ENCODE results near the gene GALNTL6.
"Not testable (repeated sequence)": the region's sequence is repeated elsewhere in the genome, so short reads cannot be mapped to it uniquely, and the experiment has no call there.

Gene GALNTL6

DNA sequence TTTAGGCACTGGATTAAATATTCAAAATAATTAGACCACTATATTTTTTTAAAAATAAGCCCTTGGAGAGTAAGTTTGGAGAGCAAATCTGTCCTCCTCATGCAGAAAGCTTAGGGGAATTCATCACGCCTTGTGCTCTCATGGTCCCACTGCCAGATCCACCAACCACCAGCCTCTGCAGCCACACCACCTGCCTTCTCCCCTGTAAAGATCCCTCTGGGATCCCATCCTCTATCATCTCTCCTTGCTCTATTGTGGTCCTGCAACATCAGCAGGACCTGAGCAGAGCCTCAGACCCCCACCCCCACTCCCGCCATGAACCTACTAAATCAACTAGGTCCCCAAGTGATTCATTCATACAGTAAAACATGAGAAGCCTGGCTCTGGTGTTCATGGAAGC, 872.8 kb downstream of the GALNTL6 start:
- no peak for DNase-seq

DNA sequence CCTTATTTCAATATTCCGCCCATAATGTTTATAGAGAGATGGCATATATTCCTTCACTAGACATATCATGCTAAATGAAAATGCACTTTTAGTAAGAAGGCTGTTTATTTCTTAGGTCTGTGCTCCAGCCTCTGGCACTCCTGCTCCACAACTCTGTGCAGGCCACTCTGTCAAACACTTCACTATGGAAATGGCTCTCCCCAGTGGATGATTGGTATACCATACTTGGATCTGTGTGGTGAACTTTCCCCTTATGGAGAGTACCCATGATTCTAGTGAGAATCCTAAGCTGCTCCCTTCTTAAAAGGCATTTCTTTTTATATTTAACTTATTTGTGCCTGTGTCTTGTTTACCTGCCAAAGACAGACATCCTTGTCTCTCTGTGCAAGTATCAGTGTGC, 875.3 kb downstream of the GALNTL6 start:
- DNase-seq = peak in 1 of 3 experiments; percentile 35

DNA sequence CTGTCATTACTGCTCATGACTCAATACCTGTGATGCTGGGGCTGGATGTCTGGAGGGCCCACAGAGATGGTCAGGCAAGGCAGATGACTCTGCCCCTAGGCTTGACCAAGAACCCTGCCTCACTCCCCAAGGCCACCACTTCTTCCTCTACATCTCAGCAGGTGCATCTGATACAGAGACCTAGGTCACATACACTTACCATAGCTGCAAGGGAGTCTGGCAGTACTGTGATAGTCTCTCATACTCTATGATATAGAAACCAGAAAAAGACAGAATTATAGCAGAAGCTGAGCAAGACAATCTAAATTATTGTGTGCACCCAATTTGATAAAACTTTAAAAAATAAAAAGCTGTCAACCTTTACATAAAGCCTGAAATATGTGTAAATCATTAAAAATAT, 878.3 kb downstream of the GALNTL6 start:
- DNase-seq = no peak

DNA sequence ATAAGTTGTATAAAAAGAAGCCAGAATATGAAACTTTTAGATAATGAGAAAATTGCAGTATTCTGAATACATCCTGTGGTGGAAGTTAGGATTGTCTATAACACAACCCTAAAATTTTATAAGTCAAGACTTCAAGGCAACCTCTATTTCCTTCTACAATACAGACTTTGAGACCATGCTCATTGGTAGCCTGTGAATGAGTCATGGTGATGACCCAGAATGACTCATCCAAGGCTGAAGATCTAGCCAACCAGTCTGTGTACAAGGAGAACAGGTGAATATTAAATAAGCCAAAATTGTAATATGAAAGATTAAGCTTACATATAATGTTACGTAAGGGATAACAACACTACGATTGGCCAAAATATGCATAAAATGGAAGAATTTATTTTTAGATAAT, 879.5 kb downstream of the GALNTL6 start:
- DNase-seq = no peak

DNA sequence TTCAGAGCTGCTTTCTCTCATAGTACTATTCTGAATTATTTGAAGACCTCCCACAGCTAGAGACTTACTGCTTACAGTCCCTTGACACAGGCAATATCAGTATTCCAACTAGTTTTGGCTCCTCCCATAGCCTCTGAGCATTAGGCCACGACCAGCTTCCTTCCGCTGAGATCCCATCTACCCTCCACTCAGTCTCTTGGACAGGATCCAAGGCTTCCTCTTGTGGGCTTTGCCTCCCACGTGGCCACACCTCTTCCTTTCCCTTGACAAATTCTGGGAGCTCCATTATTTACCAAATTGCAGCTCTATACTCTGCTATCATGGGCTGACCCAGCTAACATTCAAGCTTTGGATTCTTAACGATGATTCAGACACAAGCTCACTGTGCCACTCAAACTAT, 885.1 kb downstream of the GALNTL6 start:
- DNase-seq = no peak

DNA sequence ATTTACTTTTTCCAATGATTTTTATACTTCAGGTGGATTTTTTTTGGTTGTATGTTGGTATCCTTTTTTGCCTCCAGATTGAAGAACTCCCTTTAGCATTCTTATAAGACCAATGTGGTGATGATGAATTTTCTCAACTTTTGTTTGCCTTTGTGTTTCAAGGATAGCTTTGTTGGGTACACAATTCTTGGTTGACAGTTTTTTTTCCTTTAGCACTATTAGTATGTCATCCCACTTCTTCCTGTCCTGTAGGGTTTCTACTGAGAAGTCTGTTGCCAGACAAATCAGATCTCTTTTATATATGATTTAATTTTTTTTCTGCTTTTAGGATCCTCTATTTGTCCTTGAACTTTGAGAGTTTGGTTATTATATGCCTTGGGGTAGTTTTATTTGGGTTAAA, 892.4 kb downstream of the GALNTL6 start:
- no peak for DNase-seq

DNA sequence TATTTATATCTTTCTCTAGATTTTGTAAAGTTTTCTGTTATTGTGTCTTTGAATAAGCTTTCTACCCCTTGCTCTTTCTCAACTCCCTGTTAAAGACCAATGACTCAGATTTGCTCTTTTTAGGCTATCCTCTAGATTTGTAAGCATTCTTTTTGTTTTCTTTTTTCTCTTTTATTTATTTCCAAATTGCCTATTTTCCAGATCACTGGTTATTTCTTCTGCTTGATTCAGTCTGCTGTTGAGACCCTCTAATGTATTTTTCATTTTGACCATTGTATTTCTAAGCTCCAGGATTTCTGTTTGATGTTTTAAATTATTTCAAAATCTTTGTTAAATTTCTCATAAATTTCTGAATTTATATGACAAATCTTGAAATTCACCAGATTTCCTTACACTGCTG, 892.8 kb downstream of the GALNTL6 start:
- DNase-seq = no peak

DNA sequence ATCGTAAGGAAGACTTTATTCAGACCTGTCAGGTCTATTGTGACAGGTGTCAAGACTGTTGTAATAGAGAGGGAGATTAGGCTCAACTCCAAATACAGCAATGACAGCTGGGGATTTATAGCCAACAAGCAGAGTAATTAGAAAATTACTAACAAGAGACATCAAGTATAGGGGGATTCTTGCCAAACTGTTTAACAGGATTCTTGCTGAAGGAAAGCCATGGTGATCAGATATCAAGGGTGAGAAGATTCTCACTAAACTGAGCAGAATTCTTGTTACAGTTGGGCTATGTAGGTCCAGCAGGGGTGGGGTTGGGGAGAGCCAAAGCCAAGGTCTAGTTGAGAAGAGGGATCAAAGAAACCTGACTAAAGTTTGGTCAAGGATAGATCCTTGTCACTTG, 894.4 kb downstream of the GALNTL6 start:
- DNase-seq = peak in 2 of 3 experiments; percentile 63 to 91

DNA sequence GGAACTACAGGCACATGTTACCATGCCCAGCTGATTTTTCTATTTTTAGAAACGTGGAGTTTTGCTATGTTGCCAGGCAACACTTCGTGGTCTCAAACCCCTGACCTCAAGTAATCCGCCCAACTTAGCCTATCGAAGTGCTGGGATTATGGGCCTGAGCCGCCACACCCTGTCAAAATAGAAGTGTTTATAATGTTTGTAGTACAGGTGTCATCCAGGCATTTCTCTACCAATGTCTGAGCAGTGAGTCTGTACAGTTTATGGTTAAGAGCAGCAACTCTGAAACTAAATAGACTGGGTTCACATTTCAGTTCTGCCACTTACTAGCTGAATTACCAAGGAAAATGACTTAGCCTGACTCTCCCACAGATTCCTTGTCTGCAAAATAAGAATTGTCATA, 895.0 kb downstream of the GALNTL6 start:
- peak in 2 of 3 experiments; percentile 1 to 42 for DNase-seq

DNA sequence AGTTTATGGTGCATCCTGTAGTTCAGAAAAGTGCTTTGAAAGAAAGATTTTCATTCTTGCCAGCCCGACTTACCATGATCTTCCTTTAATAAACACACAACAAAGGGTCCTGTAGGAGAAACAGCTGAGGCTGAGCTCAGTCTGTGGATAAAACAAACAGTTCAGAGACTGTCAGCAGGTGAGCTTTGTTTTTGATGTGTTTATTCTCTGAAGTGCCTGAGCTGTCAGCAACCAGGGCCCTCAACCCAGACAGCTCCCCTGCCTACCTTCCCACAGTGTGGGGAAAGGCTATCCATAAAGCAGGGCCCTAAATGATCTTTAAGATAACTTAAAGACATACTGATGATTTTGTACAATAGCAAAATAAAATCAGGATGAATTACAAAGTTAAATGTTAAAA, 896.2 kb downstream of the GALNTL6 start:
- peak; percentile 5 to 93 (median 75) for DNase-seq

DNA sequence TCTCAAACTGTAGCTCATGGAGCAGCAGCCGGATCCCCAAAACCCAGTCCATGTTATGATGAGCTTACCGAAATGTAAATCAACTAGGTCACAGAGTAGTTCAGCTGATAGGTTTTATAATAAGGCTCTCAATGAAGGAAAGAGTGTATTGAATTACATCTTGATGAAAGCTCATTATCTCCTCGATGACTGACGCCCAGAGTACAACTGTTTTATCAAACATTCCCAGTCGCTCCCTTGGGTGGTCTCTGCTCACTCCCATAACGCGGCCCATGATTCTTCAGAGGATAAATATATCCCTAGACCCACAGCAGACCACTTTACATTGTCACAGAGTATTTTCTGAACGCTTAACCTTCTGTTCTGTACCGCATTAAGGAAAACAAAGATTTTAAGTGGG, 903.1 kb downstream of the GALNTL6 start:
- peak in 1 of 3 experiments; percentile 56 for DNase-seq

DNA sequence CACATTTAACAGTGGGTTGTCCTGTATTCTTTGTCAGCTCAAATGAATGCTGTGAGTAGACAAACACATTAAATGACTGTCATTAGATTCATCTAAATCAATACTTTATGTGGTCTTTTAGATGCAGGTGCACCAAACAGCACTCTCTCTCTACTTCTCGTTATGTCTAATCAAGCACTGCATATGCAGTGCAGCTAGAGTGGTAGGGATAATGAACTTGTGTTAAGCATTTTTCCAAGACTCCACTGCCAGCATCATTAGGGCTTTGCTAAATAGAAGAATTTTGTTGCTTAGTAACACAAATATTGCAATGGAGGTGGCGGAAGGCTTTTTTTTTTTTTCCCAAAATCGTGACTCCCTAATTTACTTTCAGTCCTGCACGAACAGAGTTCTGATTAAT, 908.5 kb downstream of the GALNTL6 start:
- peak; percentile 1 to 91 (median 56) for DNase-seq

DNA sequence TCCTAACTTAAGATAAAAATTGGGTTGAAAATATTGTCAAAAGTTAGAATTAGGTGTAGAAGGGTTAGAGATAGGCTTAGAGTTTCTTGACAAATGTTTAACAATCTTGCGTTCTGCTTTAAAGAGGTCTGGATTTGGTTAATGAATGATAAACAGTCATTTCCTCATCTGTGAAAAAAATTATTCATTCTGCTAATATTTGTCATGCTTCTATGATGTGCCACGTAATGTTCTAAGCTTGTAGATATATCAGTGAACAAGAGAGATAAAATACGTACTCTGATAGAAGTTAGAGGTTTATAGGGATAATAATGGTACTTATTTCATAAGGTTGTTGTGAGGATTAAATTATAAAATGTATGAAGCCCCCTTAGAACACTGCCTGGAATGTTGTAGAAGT, 912.4 kb downstream of the GALNTL6 start:
- DNase-seq = no peak

DNA sequence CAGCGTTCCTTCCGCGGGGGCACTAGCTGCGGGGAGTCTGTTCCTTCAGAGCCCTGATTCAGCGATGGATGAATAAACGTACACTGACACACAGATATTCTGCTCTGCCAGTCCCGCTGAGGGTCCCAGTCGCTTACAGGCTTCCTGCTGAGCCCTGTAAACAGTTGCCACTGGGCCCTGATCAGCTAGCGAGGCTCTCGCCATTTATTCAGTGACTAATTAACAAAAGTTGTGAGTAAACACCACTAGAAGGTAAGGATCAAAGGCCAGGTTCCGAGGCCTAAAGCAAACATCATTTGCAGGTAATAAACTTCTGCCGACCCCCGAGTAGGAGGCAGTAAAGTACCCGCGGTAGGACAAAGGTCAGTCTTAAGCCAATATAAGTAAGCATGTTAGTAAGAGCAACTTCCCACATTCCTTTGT, 912.8 kb downstream of the GALNTL6 start:
- DNase-seq = peak in 1 of 3 experiments; percentile 11

DNA sequence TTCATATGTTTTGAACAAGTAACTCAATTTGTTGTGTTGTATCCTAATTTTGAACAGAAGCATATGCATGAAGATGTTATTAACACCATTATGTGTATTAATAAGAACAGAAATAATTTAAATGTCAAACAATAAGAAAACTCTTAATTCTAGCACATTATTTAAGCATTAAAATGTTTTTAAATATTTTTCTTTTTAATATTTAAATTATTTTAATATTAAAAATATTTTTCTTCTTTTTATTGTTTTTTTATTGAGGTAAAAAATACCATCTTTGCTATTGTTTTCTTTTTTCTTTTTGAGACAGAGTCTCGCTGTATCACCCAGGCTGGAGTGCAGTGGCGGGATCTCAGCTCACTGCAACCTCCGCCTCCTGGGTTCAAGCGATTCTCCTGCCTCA, 914.4 kb downstream of the GALNTL6 start:
- no peak for DNase-seq

DNA sequence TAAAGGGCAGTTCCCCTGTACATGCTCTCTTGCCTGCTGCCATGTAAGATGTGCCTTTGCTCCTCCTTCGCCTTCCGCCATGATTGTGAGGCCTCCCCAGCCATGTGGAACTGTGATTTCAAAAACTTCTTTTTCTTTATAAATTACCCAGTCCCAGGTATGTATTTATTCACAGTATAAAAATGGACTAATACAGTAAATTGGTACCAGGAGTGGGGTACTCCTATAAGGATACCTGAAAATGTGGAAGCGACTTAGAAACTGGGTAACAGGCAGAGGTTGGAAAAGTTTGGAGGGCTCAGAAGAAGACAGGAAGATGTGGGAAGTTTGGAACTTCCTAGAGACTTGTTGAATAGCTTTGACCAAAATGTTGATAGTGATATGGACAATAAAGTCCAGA, 920.4 kb downstream of the GALNTL6 start:
- not testable (repeated sequence) for DNase-seq

DNA sequence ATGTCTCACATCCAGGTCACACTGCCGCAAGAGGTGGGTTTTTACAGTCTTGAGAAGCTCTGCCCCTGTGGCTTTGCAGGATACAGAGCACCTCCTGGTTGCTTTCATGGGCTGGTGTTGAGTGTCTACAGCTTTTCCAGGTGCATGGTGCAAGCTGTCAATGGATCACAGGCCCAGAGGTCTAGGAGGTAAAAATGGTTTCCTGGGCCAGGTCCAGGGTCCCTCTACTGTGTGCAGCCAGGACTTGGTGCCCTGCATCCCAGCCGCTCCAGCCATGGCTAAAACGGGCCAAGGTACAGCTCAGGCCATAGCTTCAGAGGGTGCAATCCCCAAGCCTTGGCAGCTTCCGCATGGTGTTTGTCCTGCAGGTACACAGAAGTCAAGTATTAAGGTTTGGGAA, 921.4 kb downstream of the GALNTL6 start:
- no peak for DNase-seq

DNA sequence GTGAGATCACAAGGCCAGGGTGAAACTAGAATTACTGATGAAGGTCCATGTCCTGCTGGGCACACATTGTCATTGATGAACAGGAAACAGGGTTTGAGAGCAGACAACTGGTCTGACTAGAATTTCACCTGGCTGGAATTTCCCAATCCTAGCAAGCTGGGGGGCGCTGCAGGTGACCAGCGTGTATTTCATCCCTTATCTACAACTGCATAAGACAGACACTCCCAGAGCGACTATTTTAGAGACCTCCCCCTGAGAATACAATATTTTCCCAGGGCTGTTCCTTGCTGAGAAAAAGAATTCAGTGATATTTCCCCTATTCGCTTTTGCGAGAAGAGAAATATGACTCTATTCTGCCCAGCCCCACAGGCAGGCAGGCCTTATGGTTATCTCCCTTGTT, 922.8 kb downstream of the GALNTL6 start:
- no peak for DNase-seq

DNA sequence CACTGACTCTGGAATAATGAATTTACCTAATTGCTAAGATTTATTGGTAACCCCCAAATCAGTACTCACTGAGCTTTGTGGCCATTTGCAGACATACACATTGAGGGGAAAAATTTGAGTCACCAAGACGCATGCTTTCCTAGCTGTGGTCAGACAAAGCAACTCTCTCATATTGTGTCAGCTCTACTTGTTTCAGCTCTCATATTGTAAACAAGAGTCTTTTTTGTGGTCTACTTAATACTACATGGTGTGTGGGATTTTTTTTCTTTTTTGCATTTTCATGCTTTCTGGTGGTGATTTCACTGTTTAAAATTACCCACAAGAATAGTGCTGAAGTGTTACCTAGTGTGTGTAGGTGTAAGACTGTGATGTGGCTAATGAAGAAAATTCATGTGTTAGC, 927.2 kb downstream of the GALNTL6 start:
- no peak for DNase-seq

DNA sequence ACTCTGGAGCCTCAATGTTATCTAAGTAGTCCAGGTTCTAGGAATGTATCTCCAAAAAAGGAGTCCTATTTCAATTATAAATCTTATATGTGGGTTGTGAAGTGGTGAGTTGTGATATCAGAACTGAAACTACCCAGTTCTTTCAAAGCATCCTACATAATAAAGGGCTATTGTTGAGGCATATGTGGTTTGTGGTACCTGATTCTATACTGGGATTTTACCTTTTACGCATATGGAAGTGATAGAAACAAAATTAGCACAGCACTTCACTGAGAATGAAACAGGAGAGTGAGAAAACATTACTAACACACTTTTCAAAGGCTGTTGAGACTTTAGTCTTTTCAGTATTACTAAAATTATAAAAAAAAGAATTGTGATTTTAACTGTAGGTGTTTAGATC, 937.7 kb downstream of the GALNTL6 start:
- no peak for DNase-seq

DNA sequence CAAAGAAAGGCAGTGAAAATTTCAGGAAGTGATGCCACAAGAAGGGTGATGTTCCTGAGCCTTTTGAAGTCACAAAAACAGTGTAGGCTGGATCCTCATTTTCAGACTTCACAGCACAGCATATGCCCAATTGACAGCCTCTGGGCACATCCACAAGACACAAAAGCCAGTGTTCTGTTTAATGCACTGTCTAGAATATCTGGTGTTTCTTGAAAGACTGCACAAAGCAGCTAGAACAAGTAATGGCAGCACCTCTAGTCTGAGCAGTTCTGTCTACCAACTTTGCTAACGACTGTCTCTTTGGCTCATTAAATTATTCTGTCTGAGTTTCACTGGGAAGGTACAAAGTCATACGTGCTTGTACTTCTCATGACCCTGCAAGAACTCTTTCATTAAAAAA, 938.3 kb downstream of the GALNTL6 start:
- DNase-seq = peak in 1 of 3 experiments; percentile 42

DNA sequence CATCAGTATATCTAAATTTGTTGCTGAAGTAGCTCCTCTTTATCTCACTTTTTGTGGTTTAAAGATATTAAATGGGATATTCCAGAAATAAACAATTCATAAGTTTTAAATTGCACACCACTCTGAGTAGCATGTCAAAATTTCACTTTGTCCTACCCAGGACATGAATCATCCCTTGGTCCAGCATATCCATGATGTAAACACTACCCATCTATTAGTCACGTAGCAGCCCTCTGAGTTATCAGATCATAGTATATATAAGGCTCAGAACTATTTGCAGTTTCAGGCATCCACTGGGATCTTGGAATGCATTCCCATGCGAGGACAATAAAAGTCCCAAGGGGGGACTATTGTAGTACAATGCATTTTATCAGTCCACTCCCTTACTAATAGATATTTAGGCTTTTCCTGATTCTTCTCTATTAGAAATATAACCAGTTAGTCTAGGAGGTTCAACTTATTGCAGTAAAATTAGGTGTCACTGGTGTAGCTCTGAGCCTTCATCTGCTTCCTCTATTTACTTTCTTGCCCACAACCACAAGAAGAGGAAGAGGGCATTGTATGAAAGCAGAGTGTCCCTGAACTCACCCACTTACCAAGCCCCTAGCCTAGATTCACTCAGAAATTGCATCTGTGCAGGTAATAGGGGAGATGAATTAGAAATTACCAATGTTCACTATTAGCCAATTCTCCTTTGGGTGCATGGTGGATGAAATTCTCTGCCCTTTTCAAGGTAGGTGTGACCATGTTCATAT, 945.6 kb downstream of the GALNTL6 start:
- DNase-seq = no peak

DNA sequence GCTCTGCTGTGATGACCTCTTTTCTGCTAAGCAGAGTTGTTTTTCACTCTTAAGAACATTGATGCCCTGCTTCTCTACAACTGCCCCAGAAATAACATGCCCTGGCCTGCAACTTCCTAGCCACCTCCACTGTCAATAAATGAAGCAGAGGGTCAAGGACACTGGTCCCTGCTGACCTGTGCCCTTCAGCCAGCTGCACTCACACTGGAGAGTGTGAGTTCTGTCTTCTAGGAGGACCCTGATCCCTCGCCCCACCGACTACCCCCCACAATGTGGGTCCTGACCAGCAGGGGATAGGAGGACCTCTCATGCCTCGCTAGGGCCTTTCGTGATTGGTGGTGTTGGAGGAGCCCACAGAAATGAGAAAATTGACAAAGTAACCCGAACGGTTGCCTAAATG, 947.3 kb downstream of the GALNTL6 start:
- no peak for DNase-seq

DNA sequence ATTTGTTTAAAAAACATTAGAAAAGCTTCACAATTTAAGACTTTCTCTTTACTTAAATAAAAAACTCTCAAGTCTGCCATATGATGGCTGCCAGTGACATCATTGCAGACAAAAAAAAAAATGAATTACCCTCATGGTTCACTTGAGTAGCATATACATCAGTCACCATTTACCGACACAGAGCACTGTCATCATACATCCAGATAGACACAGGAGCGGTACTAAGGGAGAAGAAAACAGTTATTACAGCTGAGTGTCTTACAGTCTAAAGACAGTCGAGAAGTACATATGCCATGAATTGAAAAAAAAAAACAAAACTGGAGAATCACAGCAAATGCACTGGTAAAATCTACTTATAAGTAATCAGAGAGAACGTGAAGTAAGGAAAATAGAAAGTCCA, 949.7 kb downstream of the GALNTL6 start:
- DNase-seq = no peak

DNA sequence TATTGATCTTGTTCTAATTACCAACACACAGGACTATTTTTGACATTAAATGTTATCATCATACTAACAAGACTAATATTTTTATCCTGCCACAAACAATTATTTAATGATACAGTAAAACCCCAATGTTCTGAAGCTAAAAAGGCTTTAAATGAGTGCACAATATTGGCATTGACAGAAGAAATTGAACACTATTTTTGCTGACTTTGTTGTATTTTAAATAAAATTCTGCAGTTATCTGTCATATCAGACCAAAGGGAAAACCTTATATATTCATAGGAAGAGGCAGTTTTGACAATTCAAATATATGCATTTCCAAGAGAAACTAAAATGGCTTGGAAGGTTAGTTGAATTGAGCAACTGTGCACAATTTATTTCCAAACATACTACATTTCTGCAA, 957.6 kb downstream of the GALNTL6 start:
- no peak for DNase-seq
